Activated naive CD8-positive, alpha-beta T cell treated with anti-CD3 and anti-CD28 coated beads, Interleukin-2, amount 50 U/mL, for 24 hours (primary cell): ENCODE measurements around the gene CWC15.
"Not testable (repeated sequence)": the region's sequence is repeated elsewhere in the genome, so short reads cannot be mapped to it uniquely, and the experiment has no call there.

ENCODE experiments used
- ATAC-seq: fragments of 150-1000 bp; cut with Tn5 transposase; one replicate; pipeline ENCODE4 v1.10.0; 2021
- DNase-seq: peaks from one replicate; pipeline ENCODE4 v3.0.0; 2021
- H3K27ac Mint-ChIP-seq: one replicate; pipeline ENCODE4 v1.8.0; 2021; ENCODE audit warnings: mild to moderate bottlenecking, mixed read lengths
- H3K27me3 Mint-ChIP-seq: one replicate; pipeline ENCODE4 v1.8.0; 2021; ENCODE audit warnings: mixed read lengths
- H3K36me3 Mint-ChIP-seq: one replicate; pipeline ENCODE4 v1.8.0; 2021; ENCODE audit warnings: low read depth, mixed read lengths
- H3K4me1 Mint-ChIP-seq: one replicate; pipeline ENCODE4 v1.8.0; 2021; ENCODE audit warnings: mixed read lengths
- H3K4me3 Mint-ChIP-seq: one replicate; pipeline ENCODE4 v1.8.0; 2021; ENCODE audit warnings: mild to moderate bottlenecking, moderate library complexity, mixed read lengths
- H3K9me3 Mint-ChIP-seq: one replicate; pipeline ENCODE4 v1.8.0; 2021; ENCODE audit warnings: mixed read lengths

Gene CWC15

DNA sequence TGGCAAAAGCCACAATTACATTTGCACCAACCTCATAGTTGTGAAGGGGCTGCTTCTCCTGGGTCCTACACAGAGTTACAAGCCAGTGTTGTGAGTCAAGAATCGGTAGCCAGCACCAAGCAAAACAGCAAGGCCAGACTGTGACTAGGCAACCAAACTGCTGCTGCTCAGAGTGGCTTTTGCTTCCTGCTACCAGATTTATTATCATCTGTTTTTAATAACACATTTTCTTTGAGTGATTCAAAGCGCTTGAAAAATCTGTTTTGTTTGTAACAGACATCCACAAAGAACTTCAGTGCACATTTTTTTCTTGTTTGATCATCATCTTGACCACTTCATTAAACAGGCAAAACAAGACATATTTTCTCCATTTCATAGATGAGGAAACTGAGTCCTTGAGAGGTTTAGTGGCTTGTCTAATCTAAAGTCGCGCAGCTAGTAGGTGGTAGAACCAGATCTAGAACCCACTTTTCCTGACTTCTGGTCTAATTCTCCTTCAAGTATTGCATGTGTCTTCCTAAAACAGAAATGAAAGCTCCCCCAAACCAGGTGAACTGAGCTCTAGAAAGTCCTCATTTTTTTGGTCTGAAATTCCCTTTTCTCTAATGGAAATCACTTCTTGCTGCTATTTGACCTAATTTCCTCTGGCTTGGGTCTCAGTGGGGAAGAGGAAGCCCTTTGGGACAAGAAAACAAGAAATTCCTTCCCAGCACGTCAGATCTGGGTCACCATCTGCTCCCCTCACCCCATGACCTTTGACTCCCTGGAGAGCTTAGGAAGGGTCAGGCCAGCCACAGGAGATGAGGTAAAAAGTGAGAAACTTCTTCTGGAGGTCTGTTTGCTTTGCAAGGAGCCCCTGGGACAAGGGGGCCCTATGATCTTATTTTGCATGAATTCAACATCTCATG lies 39.9 kb downstream of the CWC15 start:
- no peak for ATAC-seq
- H3K9me3 Mint-ChIP-seq, result no peaks in the 10 kb centered on the region
- peaks cover 23% of the 10 kb centered on the region for H3K4me1 Mint-ChIP-seq
- H3K36me3 Mint-ChIP-seq, result no peaks in the 10 kb centered on the region
- no peaks in the 10 kb centered on the region for H3K27me3 Mint-ChIP-seq
- no peak overlapping the region for H3K4me3 Mint-ChIP-seq
- no peak for DNase-seq
- no peak overlapping the region for H3K27ac Mint-ChIP-seq

GRCh38 chr11:94932503-94932902 lies 40.9 kb downstream of the CWC15 start:
- ATAC-seq, result no peak
- H3K4me3 Mint-ChIP-seq, result no peak overlapping the region
- no peaks in the 10 kb centered on the region for H3K27me3 Mint-ChIP-seq
- H3K27ac Mint-ChIP-seq, result no peak overlapping the region
- no peak for DNase-seq
- no peaks in the 10 kb centered on the region for H3K9me3 Mint-ChIP-seq
- peaks cover 29% of the 10 kb centered on the region for H3K4me1 Mint-ChIP-seq
- no peaks in the 10 kb centered on the region for H3K36me3 Mint-ChIP-seq

DNA sequence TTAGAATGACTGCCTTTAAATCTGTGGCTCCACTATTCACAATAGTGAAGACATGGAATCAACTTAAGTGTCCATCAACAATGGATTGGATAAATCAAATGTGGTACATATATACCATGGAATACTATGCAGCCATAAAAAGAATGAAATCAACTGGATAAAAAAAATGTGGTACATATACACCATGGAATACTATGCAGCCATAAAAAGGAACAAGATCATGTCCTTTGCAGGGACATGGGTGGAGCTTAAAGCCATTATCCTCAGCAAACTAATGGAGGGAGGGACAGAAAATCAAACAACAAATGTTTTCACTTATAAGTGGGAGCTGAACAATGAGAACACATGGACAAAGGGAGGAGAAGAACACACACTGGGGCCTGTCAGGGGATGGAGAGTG lies 41.3 kb downstream of the CWC15 start:
- DNase-seq, H3K36me3 Mint-ChIP-seq, H3K9me3 Mint-ChIP-seq, ATAC-seq, H3K27ac Mint-ChIP-seq, H3K27me3 Mint-ChIP-seq, H3K4me3 Mint-ChIP-seq: not testable (repeated sequence)
- peaks cover 29% of the 10 kb centered on the region for H3K4me1 Mint-ChIP-seq

- peaks cover 33% of the 10 kb centered on the region for H3K4me1 Mint-ChIP-seq
- DNase-seq, result no peak
- no peak for ATAC-seq
- H3K4me3 Mint-ChIP-seq, result no peak overlapping the region
- H3K9me3 Mint-ChIP-seq, result peaks cover 13% of the 10 kb centered on the region
- H3K27ac Mint-ChIP-seq, result no peak overlapping the region
- H3K27me3 Mint-ChIP-seq, result no peaks in the 10 kb centered on the region
- peaks cover 6% of the 10 kb centered on the region for H3K36me3 Mint-ChIP-seq
These were observed 45.0 kb downstream of the CWC15 start for GRCh38 chr11:94928117-94928990.

GRCh38 chr11:94926698-94927237 lies 46.6 kb downstream of the CWC15 start:
- peaks cover 32% of the 10 kb centered on the region for H3K4me1 Mint-ChIP-seq
- peaks cover 6% of the 10 kb centered on the region for H3K36me3 Mint-ChIP-seq
- peaks cover 13% of the 10 kb centered on the region for H3K9me3 Mint-ChIP-seq
- DNase-seq (no peak), ATAC-seq (no peak)
- no peak overlapping the region for H3K4me3 Mint-ChIP-seq
- no peak overlapping the region for H3K27ac Mint-ChIP-seq
- H3K27me3 Mint-ChIP-seq, result no peaks in the 10 kb centered on the region

GRCh38 chr11:94926271-94926625 lies 47.1 kb downstream of the CWC15 start:
- Mint-ChIP-seq H3K4me1 (peaks cover 32% of the 10 kb centered on the region), H3K9me3 (peaks cover 13% of the 10 kb centered on the region), H3K27ac (no peak overlapping the region), H3K36me3 (peaks cover 6% of the 10 kb centered on the region), H3K27me3 (no peaks in the 10 kb centered on the region), H3K4me3 (no peak overlapping the region)
- ATAC-seq (no peak), DNase-seq (no peak)

- Mint-ChIP-seq H3K36me3 (peaks cover 6% of the 10 kb centered on the region), H3K4me3 (no peak overlapping the region), H3K27me3 (no peaks in the 10 kb centered on the region), H3K4me1 (peaks cover 32% of the 10 kb centered on the region), H3K27ac (no peak overlapping the region), H3K9me3 (peaks cover 13% of the 10 kb centered on the region)
- DNase-seq (no peak), ATAC-seq (no peak)
These were observed 47.7 kb downstream of the CWC15 start for GRCh38 chr11:94925422-94926270.

DNA sequence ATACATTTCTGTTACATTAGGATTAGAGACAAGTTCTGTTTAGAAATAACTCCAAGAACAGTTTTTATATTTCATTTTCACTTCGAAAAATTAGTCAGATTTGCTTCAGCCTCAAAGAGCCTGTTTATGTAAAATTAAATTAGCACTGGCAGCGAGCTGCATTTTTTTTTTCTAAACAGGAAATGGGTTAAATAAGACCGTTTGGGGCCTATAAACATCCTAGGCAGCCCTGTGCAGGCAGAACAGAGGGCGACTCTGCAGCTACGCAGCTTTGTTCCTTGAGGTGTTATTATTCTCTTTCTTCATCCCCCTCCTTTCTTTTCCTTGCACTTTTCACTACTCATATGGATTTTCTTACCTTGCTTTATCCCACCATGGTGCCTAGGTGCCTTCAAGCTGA lies 48.7 kb downstream of the CWC15 start:
- Mint-ChIP-seq H3K9me3 (peaks cover 13% of the 10 kb centered on the region), H3K27me3 (no peaks in the 10 kb centered on the region), H3K36me3 (peaks cover 6% of the 10 kb centered on the region), H3K4me1 (peaks cover 32% of the 10 kb centered on the region), H3K4me3 (no peak overlapping the region), H3K27ac (peak overlapping the region; percentile 51)
- ATAC-seq (no peak), DNase-seq (no peak)

GRCh38 chr11:94924171-94924572 lies 49.2 kb downstream of the CWC15 start:
- Mint-ChIP-seq H3K4me3 (no peak overlapping the region), H3K4me1 (peaks cover 32% of the 10 kb centered on the region)

DNA sequence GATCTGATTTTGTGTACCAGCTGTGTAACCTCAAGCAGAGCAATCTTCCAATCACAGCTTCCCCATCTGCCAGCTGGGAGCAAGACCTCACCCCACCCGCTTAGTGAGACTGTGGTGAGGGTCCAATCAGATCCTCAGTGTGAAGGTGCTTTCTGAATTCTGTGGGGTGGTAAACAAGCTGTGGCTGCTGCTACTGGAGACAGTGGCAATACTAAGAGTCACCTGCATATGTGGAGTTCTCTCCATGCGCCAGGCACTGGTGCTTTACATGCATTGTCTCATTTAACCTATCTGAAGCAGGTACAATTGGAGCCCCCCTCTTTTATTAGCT lies 50.4 kb downstream of the CWC15 start:
- Mint-ChIP-seq H3K4me1 (peaks cover 26% of the 10 kb centered on the region), H3K27me3 (no peaks in the 10 kb centered on the region), H3K36me3 (peaks cover 6% of the 10 kb centered on the region), H3K4me3 (no peak overlapping the region), H3K27ac (no peak overlapping the region), H3K9me3 (peaks cover 13% of the 10 kb centered on the region)
- no peak for ATAC-seq
- DNase-seq, result no peak

More at GRCh38 chr11:94924171-94924572, 49.2 kb downstream of the CWC15 start:
- DNase-seq, result no peak
- no peak for ATAC-seq
- Mint-ChIP-seq H3K36me3 (peaks cover 6% of the 10 kb centered on the region), H3K9me3 (peaks cover 13% of the 10 kb centered on the region), H3K27ac (no peak overlapping the region), H3K27me3 (no peaks in the 10 kb centered on the region)

- peaks cover 24% of the 10 kb centered on the region for H3K4me1 Mint-ChIP-seq
- H3K4me3 Mint-ChIP-seq, result no peak overlapping the region
- H3K27me3 Mint-ChIP-seq, result no peaks in the 10 kb centered on the region
- DNase-seq, result no peak
- H3K9me3 Mint-ChIP-seq, result peaks cover 13% of the 10 kb centered on the region
- H3K27ac Mint-ChIP-seq, result no peak overlapping the region
- peaks cover 6% of the 10 kb centered on the region for H3K36me3 Mint-ChIP-seq
- ATAC-seq, result no peak
These were observed 50.9 kb downstream of the CWC15 start for GRCh38 chr11:94922321-94923003.

- no peak overlapping the region for H3K4me3 Mint-ChIP-seq
- peaks cover 5% of the 10 kb centered on the region for H3K9me3 Mint-ChIP-seq
- H3K27me3 Mint-ChIP-seq, result no peaks in the 10 kb centered on the region
- no peak overlapping the region for H3K27ac Mint-ChIP-seq
- peaks cover under 1% of the 10 kb centered on the region for H3K36me3 Mint-ChIP-seq
- peaks cover 15% of the 10 kb centered on the region for H3K4me1 Mint-ChIP-seq
- ATAC-seq (no peak), DNase-seq (no peak)
These were observed 53.0 kb downstream of the CWC15 start for GRCh38 chr11:94920311-94920710.

DNA sequence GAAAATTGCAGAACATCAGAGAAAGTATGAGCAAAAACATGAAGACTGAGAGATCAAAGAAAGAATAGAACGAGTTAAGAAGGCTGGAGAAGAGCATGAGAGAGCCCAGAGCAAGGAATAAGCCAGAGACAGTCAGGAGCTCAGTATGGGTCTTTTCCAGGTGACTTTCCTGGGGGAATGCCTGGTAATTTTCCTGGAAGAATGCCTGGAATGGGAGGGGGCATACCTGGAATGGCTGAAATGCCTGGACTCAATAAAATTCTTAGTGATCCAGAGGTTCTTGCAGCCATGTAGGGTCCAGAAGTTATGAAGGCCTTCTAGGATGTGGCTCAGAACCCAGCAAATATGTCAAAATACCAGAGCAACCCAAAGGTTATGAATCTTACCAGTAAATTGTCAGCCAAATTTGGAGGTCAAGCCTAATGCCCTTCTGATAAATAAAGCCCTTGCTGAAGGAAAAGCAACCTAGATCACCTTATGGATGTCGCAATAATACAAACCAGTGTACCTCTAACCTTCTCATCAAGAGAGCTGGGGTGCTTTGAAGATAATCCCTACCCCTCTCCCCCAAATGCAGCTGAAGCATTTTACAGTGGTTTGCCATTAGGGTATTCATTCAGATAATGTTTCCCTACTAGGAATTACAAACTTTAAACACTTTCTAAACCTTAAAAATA lies 59.5 kb downstream of the CWC15 start:
- H3K4me1 Mint-ChIP-seq, H3K4me3 Mint-ChIP-seq, H3K27ac Mint-ChIP-seq, DNase-seq, H3K9me3 Mint-ChIP-seq, H3K27me3 Mint-ChIP-seq, H3K36me3 Mint-ChIP-seq, ATAC-seq: not testable (repeated sequence)
